RPMI7951 (cell line): ENCODE data around the gene TSGA10. TPM values are rescaled to one million over a fixed set of nuclear protein-coding genes. Genes with fewer than 3 reads are reported as not detected.
"Not testable (repeated sequence)": the region's sequence is repeated elsewhere in the genome, so short reads cannot be mapped to it uniquely, and the experiment has no call there.

ENCODE experiments used
- DNase-seq: peaks from one replicate; pipeline ENCODE4 v3.0.0-alpha.2; 2012; ENCODE audit warnings: low read depth
- total RNA-seq: library from RNA; depleted of rRNA; stranded (reverse); fragments of >200 nt; shearing (Covaris generic); gene quantifications from 2 replicates; pipeline ENCODE4 v1.2.3, GENCODE V29; 2014; rRNA removed

Gene TSGA10, protein sequence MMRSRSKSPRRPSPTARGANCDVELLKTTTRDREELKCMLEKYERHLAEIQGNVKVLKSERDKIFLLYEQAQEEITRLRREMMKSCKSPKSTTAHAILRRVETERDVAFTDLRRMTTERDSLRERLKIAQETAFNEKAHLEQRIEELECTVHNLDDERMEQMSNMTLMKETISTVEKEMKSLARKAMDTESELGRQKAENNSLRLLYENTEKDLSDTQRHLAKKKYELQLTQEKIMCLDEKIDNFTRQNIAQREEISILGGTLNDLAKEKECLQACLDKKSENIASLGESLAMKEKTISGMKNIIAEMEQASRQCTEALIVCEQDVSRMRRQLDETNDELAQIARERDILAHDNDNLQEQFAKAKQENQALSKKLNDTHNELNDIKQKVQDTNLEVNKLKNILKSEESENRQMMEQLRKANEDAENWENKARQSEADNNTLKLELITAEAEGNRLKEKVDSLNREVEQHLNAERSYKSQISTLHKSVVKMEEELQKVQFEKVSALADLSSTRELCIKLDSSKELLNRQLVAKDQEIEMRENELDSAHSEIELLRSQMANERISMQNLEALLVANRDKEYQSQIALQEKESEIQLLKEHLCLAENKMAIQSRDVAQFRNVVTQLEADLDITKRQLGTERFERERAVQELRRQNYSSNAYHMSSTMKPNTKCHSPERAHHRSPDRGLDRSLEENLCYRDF
- total RNA-seq = 2.8 and 3.6 TPM in 2 replicates

DNA sequence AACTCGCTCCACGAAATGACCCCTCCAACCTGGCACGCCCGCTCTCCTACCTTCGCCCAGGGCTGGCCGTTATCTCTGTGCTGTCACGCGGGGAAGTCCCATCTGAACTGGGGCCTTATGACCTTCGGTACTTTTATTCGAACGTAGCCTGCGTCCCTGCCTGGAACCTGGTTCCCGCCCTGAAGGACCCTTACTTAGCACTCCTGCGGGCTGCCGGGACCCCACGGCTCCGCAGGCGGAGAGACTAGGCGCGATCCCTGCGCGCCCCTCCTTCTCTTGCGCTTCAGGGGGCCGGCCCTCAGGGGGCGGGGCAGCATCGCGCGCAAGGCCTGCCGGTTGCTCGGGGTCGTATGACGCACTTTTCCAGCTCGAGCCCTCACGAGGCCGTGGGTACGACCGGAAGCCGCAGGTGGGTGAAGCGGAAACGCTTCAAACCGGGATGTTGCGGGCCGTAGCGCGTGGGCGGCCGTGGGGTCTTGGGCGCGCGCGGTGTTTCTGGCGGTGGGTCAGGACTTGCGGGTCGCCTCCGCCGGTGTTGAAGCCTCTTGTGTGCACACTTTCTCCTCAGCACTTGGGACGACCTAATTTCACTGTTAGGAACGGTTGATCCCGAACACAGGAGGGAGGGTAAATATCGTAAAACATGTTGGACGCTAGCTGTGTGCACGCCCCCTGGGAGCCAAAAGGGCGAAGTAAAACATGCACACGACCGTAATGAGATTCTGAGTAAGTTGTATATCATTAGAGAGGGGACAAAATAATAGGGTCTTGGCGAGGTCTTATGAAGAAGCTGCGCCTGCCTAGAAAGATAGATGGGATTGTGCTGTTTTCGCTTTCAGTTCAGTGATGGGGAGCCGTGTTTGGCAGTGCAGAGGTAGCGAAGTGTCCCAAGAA lies at the start of gene TSGA10, which contains the start of gene LIPT1:
Gene TSGA10, minus strand, starts transcription at position 300 of the 894 bp plus-strand sequence. CDS start 45,503 bp downstream, outside the sequence.
Gene LIPT1, plus strand, starts transcription at position 325 of the 894 bp plus-strand sequence. CDS start 6,991 bp downstream, outside the sequence.
- DNase-seq = peak; percentile 91

DNA sequence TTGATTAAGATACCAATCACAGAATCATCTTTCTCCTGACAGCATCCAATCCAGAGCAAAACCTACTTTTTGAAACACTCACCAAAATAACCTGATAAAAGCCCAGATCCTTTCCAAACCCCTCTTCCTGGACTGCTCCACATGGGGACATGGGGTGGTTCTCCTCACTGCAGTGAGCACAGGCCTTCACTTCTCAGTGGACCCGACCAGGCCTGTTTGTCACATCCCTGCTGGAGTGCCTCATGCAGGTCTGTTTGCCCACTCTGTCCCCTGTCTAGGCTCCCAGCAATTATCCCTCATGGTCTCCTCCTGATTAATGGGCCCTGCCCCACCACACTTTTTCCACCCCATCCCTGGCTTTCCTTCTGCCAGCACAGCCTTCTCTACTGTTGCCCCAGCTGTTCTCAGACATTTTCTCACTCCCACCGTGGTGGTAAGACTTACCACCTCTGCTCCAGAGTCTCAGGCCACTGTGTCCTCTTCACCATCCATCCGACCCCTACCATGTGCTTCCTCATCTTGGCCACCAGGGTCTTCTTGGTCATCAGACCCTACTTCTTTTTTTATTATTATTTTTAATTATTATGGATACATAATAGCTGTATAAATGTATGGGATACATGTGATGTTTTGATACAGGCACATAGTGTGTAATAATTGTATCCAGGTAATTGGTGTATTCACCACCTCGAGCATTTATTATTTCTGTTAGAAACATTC lies 47.4 kb upstream of the TSGA10 start:
- DNase-seq = no peak

DNA sequence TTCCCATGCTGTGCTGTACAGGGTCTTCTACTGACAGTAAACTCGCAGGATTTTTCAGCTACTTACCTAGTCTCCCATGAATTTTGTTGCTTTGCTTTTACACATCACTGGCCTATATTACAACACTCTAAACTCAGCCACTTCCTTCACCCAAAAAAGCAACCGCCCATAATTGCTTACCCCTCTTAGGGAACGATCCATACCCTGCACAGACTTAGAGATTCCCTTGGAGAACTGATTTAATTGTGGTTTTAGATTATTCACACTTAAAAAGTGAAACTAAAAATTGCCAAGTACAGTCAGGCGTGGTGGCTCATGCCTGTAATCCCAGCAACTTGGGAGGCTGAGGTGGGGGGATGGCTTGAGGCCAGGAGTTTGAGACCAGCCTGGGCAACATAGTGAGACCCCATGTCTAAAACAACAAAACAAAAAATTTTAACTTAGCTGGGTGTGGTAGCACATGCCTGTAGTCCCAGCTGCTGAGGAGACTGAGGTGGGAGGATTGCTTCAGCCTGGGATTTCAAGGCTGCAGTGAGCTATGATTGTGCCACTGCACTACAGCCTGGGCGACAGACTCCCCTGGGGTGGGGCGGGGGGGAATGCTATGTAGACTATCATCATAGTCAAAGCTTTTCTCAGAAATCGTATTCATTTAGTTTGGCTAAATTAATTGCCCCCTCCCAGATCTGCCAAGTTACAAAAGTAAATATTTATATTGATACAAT lies 45.5 kb upstream of the TSGA10 start:
- no peak for DNase-seq

DNA sequence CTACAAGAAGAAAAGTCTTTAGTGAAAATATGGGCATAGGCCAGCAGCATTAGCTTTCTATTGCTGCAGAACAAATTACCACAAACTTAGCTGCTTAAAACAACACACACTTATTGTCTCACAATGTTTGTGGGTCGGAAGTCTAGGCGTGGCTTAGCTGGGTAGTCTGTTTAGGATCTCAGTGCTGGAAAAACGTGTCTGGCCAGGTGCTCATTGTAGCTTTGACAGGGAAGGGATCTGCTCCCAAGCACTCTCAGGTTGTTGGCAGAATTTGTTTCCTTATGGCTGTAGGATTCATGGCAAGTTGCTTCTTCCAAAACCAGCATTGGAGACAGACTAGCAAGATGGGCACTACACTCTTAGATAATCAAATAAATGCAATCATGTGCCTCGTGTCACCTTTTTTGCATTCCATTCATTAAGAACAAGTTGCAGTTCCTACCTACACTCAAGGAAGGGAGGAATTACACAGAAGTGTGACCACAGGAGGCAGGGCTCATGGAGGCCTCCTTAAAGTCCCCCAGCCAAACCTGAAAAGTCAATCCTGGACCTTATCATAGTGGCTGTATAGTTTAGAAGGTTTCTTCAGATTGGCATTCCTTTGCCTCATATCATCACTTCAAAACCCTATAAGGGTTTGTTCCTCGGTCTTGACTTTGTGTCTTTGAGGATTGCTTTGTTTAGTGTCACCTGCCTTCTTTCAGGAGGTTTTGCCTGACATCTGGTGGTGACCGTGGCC lies 43.5 kb upstream of the TSGA10 start:
- DNase-seq = no peak

DNA sequence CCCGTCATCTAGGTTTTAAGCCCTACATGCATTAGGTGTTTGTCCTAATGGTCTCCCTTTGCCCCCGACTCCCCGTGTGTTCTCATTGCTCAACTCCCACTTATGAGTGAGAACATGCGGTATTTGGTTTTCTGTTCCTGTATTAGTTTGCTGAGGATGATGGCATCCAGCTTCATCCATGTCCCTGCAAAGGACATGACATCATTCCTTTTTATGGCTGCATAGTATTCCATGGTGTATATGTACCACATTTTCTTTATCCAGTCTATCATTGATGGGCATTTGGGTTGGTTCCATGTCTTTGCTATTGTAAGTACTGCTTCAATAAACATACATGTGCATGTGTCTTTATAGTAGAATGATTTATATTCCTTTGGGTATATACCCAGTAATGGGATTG lies 37.6 kb upstream of the TSGA10 start:
- DNase-seq = not testable (repeated sequence)

DNA sequence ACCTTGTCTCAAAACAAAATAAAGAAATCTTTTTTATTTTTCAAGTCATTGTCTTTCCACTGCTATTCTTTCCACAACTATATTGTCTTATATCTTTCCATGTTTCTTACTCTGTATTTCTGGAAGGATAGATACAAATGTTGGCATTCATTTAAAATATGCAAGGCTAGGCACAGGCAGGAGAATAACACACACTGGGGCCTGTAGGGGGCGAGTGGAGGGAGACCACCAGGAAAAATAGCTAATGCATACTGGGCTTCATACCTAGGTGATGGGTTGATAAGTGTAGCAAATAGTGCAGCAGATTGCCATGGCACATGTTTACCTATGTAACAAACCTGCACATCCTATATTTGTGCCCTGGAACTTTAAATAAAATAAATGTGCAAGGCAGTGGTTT lies 35.8 kb upstream of the TSGA10 start:
- no peak for DNase-seq

DNA sequence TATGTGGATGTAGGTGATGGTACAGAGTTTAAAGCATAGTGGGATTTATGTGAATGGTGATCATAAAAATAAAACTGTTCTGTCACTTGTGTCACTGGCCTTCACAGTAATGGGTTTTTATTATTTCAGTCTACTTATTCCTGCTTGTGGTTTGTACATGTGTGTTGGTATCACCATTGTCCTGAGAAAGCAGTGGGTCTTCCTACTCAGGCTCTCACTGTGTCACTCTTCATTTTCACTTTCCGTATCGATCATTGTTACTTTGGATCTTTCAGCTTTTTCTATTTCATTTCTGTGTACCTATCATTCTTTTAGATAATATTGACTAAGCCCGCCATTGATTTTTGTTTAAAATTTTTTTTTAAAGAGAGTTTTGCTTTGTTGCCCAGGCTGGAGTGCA lies 33.6 kb upstream of the TSGA10 start:
- DNase-seq = no peak

DNA sequence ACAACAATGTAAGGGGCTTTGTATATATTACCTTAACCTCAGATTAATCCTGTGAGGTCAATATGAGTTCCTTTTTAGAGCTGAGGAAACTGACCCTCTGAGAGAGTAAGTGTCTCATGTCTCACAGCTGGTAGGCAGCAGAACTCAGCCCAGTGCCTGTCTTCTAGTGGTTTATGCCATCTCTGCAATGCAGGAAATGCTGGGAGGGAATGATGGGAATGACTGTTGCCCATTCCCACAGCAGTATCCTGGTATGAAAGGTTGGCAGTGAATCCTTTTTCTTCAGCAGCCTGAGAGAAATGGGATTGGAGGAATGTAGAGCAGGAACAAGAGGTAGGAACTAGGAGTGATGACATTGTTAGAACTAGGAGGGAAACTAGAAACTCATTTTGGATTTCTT lies 32.3 kb upstream of the TSGA10 start:
- DNase-seq = no peak

DNA sequence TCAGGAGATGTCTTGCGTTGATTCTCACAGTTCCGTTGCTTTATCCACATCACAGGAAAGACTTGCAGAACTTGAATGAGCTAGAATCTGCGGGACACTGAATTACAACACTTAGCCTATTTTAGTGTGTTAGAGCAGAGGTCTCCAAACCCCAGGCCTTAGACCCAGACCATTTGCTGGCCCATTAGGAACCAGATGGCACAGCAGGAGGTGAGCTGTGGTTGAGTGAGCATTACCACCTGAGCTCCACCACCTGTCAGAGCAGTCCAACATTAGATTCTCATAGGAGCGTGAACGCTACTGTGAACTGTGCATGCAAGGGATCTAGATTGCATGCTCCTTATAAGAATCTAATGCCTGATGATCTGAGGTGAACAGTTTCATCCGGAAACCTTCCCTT lies 30.1 kb upstream of the TSGA10 start:
- no peak for DNase-seq

DNA sequence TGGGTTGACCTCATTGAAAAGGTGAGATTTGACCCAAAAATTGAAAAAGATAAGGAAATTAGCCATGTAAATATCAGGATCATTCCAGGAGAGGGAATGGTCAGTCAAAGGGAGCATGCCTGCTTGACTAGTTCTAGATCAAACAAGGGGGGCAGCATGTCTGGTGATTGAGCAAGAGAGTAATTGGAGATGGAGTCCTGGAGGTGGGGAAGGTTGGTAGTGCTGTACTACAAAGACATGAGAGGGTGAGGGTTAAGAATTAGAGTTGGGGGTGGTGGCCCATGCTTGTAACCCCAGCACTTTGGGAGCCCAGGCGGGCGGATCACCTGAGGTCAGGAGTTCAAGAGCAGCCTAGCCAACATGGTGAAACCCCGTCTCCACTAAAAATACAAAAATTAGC lies 28.3 kb upstream of the TSGA10 start:
- DNase-seq = no peak

DNA sequence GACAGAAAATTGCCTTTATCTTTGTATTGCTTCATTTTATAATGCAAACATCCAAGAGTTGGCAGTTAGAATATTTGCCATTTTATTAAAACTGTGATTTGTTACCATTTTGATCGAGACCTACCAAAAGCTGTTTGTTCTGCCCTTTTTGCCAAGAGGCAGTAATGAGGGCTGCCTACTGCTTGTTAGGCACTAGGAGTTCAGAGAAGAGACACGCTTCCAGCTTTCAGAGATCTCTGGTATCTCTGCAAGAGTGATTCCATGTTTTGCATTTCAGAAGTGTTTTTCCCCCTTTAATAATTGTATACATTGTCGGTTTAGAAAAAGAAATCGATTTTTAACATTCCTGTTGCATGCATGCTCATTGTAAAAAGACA lies 26.9 kb upstream of the TSGA10 start:
- DNase-seq = peak; percentile 35

DNA sequence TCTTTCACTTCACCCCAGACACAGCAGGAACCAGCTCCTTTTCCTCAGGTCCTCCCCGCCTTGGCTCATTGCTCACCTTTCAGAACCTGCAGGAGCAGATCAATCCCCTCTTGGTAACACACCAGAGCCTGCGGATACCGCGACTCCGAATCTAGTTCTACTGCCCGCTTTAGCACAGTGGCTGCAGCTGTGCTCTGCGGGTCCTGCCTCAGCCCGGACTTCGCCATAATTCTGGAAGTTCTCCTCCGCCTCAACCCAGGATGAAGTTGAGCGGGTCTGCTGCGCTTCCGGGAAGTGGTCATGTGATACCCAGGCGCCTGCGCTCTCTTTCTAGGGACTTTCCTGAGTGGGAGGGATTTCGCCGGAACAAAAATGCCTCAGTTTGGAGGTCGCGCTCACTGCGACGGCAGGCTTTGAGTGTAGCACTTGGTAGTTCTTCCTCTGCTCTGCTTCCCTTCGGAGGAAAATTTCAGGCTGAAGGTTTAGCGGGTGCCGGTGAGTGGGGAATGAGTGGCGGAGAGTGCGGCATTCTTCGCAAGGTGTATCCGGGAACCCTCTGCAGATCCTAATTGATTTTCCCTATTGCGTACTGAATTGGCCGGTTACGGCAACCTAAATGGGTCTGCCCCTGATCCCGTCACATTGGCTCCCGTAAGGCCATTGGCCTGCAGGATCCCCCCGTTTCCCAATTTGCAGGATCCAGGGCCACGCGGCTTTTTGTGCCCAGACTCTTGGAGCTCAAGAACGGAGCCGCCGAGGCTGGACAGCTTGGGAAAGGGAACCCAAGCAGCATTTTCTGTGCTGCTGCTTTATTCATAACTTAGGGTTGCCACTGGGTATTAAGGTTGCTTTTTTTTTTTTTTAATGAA lies 26.2 kb upstream of the TSGA10 start, which contains the start of the genes MITD1 and MRPL30:
Gene MITD1, minus strand, starts transcription at position 304 of the 869 bp plus-strand sequence. Its CDS starts 77 bp downstream, at position 227.
Gene MRPL30, plus strand, starts transcription at position 430 of the 869 bp plus-strand sequence. CDS start 5,020 bp downstream, outside the sequence.
- DNase-seq = peak; percentile 96

DNA sequence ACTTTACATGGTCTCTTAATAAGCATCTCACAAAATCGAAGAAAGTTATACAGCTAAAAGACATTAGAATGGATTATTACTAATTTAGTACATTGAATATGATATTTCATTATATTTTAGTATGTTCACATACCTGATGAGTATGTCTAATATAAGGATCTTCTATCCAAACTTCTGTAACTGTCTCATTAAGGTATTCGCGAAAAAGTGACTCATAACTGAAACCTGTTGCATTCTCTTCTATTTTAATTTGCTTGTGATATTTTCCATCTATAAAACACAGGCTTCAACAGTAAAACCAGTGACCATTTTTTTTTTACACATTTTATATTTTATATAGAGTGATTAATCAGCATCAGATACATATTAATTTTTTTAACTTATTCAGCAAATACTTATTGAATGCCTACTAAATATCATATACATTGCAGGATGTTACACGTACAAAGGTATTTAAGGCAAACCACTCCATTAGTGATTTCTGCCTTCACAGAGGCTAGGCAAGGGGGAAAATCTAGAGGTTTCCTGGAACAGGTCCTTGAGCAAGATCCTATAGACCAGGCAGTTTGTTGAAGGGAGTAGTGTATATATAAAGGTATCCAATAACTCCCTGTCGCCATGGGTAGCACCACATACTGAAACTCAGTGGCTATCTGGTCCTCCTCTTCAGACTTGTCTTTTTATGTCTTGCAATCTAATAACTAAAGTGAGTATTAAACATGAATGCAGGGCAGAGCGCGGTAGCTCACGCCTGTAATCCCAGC lies 16.8 kb upstream of the TSGA10 start:
- DNase-seq = no peak

DNA sequence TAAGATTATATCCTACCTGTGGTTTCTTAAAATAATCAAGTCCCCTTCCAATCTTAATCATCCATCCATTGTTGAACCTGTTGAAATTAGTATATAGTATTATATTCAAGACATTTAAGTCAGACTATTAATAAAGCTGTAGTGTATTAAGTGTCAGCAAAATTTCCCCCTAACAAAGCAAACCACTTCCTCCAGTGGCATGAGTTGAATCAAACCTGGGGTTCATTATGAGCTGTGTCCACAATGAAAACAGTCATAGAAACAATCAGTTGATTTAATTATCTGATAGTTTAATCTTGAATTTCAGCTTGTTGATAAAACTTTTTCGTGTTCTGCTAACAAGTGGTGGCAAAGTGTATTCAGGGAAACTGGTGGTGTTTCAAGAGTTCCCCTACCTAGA lies 14.8 kb upstream of the TSGA10 start:
- DNase-seq = no peak

DNA sequence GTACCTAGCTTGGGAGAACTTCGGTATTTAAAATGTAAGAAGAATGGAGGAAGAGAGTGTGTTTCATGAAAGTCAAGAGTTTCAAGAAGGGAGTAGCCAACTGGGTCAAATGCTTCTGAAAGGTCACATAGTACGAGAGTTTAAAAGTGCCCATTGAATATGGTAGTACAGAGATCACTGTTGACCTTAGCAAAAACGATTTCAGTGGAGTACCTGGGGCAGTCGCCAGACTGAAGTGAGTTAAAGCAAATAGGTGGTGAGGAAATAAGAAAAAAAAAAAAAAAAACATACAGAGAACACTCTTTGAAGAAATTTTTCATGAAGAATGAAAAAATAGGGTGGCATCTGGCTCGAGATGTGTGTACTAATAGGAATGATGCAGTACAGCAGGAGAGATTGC lies 11.5 kb upstream of the TSGA10 start:
- no peak for DNase-seq

DNA sequence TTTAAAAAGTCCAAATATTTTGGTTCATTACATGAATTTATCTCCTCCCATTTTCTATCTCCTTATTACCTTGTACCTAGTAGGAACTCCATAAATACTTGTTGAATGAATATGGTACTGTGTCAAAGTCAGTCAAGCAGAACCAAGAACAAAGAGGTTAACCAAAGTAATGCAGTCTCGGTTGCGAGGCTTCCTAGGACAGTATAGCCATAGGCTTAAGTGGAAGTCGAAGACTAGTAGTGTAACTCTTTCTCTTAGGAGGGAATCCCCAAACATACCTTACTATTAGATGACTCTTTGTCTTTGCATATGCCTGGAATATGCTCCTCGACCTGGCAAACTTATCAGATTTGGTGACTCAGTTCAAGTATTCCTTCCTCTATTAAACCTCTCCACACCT lies 4.9 kb upstream of the TSGA10 start:
- DNase-seq = no peak

DNA sequence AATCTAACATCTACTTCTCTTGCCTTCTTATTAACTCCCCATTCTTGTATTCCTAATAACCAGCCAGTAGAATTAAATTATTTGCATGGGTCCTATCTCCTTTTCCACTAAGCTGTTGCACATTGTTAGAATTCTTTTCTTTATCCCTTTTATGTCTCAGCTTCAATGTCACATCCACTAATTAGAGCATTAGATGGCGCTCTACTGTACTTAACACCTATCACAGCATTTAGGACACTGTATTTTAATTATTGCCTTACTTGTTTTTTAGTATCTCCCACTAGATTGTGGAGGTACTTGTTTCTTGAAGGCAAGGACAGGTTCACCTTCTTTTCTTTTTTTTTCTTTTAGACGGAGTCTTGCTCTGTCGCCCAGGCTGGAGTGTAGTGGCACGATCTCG lies 3.9 kb upstream of the TSGA10 start:
- DNase-seq = no peak

DNA sequence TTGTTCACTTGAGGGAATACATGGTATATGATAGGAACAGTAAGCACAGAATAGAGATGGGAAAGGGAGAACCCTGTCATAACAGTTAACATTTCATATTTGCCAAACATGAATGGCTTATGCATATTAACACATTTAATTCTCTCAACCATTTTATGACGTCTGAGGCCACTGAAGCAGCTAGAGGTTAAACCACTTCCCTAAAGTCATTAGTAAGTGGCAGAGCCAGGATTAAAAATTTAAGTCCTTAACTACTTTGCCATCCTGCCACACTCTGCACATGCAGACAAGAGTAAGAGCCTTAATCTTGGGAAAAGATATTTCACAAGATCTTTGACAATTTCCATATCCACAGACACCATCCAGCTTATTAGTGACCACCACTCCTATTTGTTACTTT lies 2.1 kb upstream of the TSGA10 start:
- no peak for DNase-seq
